Tibial nerve (tissue), 4 donors: ENCODE measurements around the gene ABCB9. TPM values are rescaled to one million over a fixed set of nuclear protein-coding genes. Genes with fewer than 3 reads are reported as not detected.

Source experiments
- DNase-seq, 2 donors: peaks; one replicate each; pipeline ENCODE4 v3.0.0-alpha.2; 2019; ENCODE audit warnings: low spot score in 2 of 2
- H3K27ac ChIP-seq, 4 donors: fragments of 200-600 bp; sonication (generic) in 3 of 4; one replicate each; pipeline ENCODE4 v1.5.1; 2017 to 2019; ENCODE audit warnings: mild to moderate bottlenecking in 1 of 4
- H3K27me3 ChIP-seq, 2 donors: fragments of 200-600 bp; sonication (generic) in 1 of 2; one replicate each; pipeline versions ENCODE4 v1.5.1 to v1.6.0; 2017 to 2019
- H3K36me3 ChIP-seq, 3 donors: fragments of 200-600 bp; sonication (generic); one replicate each; pipeline ENCODE4 v1.5.1; 2018 to 2019
- H3K4me1 ChIP-seq, 4 donors: fragments of 200-600 bp; sonication (generic) in 3 of 4; one replicate each; pipeline ENCODE4 v1.5.1; 2017 to 2019
- H3K4me3 ChIP-seq, 4 donors: fragments of 200-600 bp; sonication (generic) in 3 of 4; one replicate each; pipeline ENCODE4 v1.5.1; 2017 to 2019; ENCODE audit warnings: mild to moderate bottlenecking in 1 of 4, moderate library complexity in 1 of 4
- H3K9me3 ChIP-seq, 4 donors: fragments of 200-600 bp; sonication (generic) in 3 of 4; one replicate each; pipeline ENCODE4 v1.5.1; 2017 to 2019
- EP300 ChIP-seq, 2 donors: sonication (generic); formaldehyde crosslinking; IDR thresholded peaks; one replicate each; pipeline ENCODE4 v1.6.1; 2017; ENCODE audit warnings: antibody characterized with exemption in 2 of 2, mild to moderate bottlenecking in 1 of 2
- POLR2A ChIP-seq, 2 donors: fragments of 450-650 bp; IDR thresholded peaks; one replicate each; pipeline ENCODE4 v1.6.1; 2017; ENCODE audit warnings: antibody characterized with exemption in 2 of 2, mild to moderate bottlenecking in 2 of 2, moderate library complexity in 2 of 2
- WGBS, 2 donors: methylation state at CpG; one replicate each; pipeline ENCODE4 v1.1.5; 2018; 5-methylcytosine and 5-hydroxymethylcytosine counted together
- total RNA-seq, 4 donors: library from RNA; depleted of rRNA; stranded (reverse); fragments of >200 nt; gene quantifications; one replicate each; pipeline ENCODE4 v1.1.0, GENCODE V29; 2016
- TF ChIP-seq, protein P1 (sequence below), 5 experiments: fragments of 200-600 bp in 3 of 5; fragments of 450-650 bp in 2 of 5; sonication (generic) in 3 of 5; IDR thresholded peaks; one replicate each; pipeline ENCODE4 v1.5.1; 2016 to 2019; ENCODE audit warnings: antibody characterized with exemption in 5 of 5, mild to moderate bottlenecking in 3 of 5, moderate library complexity in 2 of 5

ABCB9 gene
- total RNA-seq, 4 donors from 2014 or later, result 4.2 to 11.4 (median 6.0) TPM

DNA sequence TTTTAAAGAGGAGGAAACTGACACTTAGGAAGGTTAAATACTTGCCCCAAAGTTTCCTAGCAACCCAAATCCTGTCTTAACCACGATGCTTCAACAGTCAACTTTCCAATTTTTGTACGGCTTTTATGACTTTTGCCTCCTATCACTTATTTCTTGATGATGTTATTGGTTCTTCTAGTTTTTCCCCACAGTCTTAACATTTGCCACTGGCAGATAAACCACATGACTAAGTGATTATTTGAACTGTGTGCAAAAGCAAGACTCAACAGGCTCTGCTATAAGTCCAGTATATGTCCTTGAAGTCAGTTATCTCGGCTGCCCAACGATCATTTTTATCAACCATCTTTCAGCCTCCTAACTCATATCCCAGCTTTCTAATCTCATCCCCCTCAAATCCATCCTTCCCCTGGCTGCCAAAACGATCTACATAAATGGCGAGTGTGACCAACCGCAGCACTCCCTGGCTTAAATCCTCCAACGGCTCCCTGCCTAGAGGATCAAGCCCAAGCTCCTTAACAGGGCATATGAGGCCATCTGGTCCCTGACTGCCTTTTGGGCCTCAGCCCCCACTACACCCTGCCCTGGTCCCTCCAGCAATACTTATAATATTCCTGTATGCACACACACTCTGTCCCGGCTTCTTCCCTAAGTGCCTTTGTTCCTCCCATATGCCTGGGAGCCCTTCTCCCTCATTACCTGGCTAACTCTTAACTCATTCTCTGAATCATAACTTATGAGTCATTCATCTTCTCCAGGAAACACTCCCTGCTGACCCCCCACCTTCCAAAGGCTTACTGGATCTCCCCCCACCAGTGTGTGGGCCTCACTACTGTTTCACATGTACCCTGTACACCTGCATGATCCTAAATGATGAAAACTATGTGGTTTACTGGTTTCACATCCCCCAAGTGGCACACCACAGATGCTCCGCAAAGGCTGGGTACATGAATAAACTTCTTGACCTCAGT is 79.1 kb downstream of the ABCB9 start:
- no peaks in the 10 kb centered on the region for H3K27me3 ChIP-seq
- no peak for TF ChIP-seq POLR2A (IDR thresholded peaks at IDR 0.05)
- peak overlapping the region in 3 of 4 donors; percentile 72 to 98 (median 95) for H3K27ac ChIP-seq
- WGBS, 2 donors, result 58 to 62% methylated on average over 10 of the region's 10 CpGs
- H3K9me3 ChIP-seq, result no peaks in the 10 kb centered on the region
- no peak overlapping the region for H3K4me3 ChIP-seq
- no peaks in the 10 kb centered on the region for H3K36me3 ChIP-seq
- H3K4me1 ChIP-seq, result peaks cover 0 to 96% (median 71%) of the 10 kb centered on the region in 4 donors
- no peak for DNase-seq

DNA sequence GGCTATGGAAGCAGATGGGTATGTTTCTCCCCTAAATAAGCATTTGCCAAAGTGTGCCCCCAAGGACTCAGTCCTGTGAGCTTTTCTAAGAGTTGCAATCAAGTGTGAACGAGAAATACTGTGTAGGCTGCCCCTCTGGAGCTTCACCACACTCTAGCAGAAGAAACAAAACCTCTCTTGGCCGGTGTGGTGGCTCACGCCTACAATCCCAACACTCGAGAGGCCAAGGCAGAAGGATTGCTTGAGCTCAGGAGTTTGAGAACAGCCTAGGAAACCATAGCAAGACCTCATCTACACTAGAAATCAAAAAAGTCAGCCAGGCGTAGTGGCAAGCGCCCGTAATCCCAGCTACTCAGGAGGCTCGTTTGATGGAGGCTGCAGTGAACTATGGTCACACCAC is 80.1 kb downstream of the ABCB9 start:
- TF ChIP-seq, protein P1, sequence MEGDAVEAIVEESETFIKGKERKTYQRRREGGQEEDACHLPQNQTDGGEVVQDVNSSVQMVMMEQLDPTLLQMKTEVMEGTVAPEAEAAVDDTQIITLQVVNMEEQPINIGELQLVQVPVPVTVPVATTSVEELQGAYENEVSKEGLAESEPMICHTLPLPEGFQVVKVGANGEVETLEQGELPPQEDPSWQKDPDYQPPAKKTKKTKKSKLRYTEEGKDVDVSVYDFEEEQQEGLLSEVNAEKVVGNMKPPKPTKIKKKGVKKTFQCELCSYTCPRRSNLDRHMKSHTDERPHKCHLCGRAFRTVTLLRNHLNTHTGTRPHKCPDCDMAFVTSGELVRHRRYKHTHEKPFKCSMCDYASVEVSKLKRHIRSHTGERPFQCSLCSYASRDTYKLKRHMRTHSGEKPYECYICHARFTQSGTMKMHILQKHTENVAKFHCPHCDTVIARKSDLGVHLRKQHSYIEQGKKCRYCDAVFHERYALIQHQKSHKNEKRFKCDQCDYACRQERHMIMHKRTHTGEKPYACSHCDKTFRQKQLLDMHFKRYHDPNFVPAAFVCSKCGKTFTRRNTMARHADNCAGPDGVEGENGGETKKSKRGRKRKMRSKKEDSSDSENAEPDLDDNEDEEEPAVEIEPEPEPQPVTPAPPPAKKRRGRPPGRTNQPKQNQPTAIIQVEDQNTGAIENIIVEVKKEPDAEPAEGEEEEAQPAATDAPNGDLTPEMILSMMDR (IDR thresholded peaks at IDR 0.05), result no peak
- Histone ChIP-seq H3K27me3 (no peaks in the 10 kb centered on the region), H3K27ac (no peak overlapping the region), H3K9me3 (no peaks in the 10 kb centered on the region), H3K4me1 (peaks cover 0 to 96% (median 66%) of the 10 kb centered on the region in 4 donors), H3K36me3 (no peaks in the 10 kb centered on the region), H3K4me3 (no peak overlapping the region)
- no peak for DNase-seq
- WGBS, 2 donors, result 70 to 74% methylated on average over 8 of the region's 8 CpGs

DNA sequence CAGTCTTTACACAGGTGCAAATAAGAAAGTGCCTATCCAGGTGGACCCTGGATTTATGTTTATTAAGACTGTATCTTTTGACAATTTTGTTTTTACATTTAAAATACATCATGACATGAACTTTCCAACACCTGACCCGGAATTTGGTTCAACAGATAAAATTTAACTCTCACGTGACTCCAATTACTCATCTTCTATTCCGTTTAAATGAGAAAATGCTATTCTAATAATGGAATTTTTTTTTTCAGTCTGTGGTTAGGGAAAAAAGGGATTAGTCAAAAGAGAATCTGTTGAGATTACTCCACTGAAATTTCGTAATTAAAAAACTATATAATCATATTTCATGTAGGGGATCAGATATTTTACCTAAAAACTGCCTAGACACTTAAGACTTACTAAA is 81.4 kb downstream of the ABCB9 start:
- H3K4me1 ChIP-seq, result peaks cover 0 to 96% (median 65%) of the 10 kb centered on the region in 4 donors
- H3K4me3 ChIP-seq, result no peak overlapping the region
- H3K27me3 ChIP-seq, result no peaks in the 10 kb centered on the region
- no peaks in the 10 kb centered on the region for H3K36me3 ChIP-seq
- DNase-seq, result no peak
- no peaks in the 10 kb centered on the region for H3K9me3 ChIP-seq
- no peak overlapping the region for H3K27ac ChIP-seq
- WGBS, 2 donors, result 46 to 54% methylated on average over 4 of the region's 4 CpGs
- TF ChIP-seq EP300 (IDR thresholded peaks at IDR 0.05) (no peak), POLR2A (IDR thresholded peaks at IDR 0.05) (no peak)
- TF ChIP-seq, protein P1 (IDR thresholded peaks at IDR 0.05), result no peak

DNA sequence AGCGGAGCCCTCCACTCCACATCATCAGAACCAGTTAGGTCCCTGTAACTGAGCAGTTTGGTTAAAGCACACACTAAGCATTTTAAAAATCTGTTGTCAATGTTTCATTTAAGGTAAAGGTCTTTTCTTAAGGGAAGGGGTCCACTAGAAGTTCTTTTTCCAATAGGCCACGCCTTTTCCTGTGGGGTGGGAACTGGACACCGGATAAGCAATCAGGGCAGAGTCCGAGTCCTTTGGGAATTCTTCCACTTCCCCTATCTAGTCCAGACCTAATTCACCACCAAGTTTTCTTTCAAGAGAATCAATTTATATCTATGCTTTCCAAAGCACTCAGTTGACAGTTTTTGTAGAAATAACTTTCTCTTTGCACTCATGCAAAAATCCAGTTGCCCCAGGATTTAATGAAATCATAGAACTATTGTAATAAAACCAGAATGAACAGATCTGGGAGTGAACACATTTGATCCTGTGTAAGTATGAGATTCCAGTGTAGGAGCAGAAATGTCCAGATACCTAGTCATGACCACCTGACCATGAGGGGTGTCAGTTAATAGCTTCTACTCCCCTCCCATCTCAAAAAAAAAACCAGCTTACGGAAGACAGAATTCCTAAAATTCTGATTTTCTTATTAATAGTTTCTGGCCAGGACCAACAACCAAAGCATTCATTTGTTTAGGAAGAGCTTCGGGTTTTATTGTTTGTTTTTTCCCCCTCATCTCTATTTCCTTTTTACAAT is 82.0 kb downstream of the ABCB9 start:
- H3K9me3 ChIP-seq, result no peaks in the 10 kb centered on the region
- TF ChIP-seq EP300 (IDR thresholded peaks at IDR 0.05) (no peak), POLR2A (IDR thresholded peaks at IDR 0.05) (no peak)
- TF ChIP-seq, protein P1 (IDR thresholded peaks at IDR 0.05), result no peak
- no peak overlapping the region for H3K4me3 ChIP-seq
- H3K4me1 ChIP-seq, result peaks cover 0 to 96% (median 64%) of the 10 kb centered on the region in 4 donors
- WGBS, 2 donors, result 55 to 56% methylated on average over 6 of the region's 6 CpGs
- H3K36me3 ChIP-seq, result no peaks in the 10 kb centered on the region
- peak overlapping the region in 2 of 4 donors; percentile 2 to 37 for H3K27ac ChIP-seq
- no peak for DNase-seq
- H3K27me3 ChIP-seq, result no peaks in the 10 kb centered on the region

DNA sequence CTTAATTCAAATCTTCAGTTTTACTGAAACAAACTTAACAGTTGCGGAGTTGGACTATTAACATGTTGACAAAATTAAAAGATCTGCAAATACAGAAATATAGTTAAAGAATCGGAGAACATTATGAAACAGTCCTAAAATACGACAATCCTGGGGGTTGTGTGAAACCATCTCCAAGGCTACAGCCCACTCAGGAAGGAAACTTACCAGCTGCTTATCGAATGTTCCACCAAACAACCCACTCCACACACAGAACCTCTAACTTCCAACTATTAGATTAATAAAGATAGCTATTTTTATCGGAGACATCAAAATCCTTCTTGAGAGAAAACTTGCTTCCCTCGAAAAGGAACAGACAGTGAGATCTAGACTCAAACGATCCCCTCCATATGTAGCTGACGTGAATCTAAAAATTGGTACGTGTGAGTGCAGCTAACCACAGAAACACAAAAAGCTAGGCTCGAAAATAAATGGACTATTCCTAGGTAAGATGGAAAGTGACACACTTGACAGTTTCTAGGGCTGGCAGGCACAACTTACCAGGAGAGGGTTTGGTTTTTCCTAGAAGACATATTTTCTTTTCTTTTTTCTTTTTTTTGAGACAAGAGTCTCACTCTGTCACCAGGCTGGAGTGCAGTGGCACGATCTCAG is 83.2 kb downstream of the ABCB9 start:
- Histone ChIP-seq H3K9me3 (no peaks in the 10 kb centered on the region), H3K27ac (no peak overlapping the region), H3K36me3 (no peaks in the 10 kb centered on the region), H3K27me3 (no peaks in the 10 kb centered on the region), H3K4me1 (peaks cover 0 to 93% (median 60%) of the 10 kb centered on the region in 4 donors), H3K4me3 (no peak overlapping the region)
- no peak for DNase-seq
- 75 to 80% methylated on average over 11 of the region's 11 CpGs for WGBS, 2 donors
- TF ChIP-seq EP300 (IDR thresholded peaks at IDR 0.05) (no peak), POLR2A (IDR thresholded peaks at IDR 0.05) (no peak)
- TF ChIP-seq, protein P1 (IDR thresholded peaks at IDR 0.05), result no peak
